ENCODE results near the gene CYB561D1.

DNA sequence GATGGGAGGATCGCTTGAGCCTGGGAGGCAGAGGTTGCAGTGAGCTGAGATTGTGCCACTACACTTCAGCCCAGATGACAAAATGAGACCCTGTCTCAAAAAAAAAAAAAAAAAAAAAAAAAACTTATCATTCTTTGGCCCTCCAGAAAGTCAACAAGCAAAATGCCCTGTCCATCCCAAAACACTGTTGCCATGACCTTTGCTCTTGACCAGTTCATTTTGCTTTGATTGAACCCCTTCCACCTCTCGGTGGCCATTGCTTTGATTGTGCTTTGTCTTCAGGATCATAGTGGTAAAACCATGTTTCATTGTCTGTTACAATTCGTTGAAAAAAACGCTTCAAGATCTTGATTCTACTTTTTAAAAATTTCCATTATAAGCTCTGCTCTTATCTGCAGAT lies 36.1 kb upstream of the CYB561D1 start:
- TF ChIP-seq POLR2A (IDR thresholded peaks at IDR 0.05; ENCODE audit: low read depth) (no peak), CTCF (IDR thresholded peaks at IDR 0.05) (no peak), POLR2AphosphoS5 (IDR thresholded peaks at IDR 0.05) (no peak)

Data from esophagus muscularis mucosa (tissue), 3 donors.